Measurements from ENCODE around the gene DRG2.

DRG2 gene

GRCh38 chr17:18115517-18115916 lies 27.8 kb downstream of the DRG2 start:
- no peak for DNase-seq (ENCODE audit: low read depth in 1 of 2, low spot score in 1 of 2)

DNA sequence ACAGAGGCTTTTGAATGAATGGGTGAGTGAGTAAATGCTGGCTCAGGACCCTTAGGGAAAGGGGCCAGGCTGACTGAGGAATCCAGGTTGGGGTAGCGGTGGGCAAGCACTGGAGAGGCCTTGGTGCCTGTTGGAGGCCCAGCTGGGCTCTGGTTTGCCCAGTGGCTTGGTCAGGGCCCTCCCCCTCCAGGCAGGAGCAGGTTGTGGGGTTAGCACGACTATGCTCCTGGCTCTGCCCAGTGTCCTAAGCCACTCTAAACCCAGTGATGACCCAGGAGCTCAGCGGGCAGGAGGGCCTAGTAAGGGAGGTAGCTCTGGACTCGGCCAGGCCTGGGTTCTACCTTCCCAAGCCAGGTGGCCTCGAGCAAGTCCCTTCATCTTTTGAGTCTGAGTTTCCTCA lies 28.3 kb downstream of the DRG2 start:
- no peak for DNase-seq (ENCODE audit: low read depth in 1 of 2, low spot score in 1 of 2)

DNA sequence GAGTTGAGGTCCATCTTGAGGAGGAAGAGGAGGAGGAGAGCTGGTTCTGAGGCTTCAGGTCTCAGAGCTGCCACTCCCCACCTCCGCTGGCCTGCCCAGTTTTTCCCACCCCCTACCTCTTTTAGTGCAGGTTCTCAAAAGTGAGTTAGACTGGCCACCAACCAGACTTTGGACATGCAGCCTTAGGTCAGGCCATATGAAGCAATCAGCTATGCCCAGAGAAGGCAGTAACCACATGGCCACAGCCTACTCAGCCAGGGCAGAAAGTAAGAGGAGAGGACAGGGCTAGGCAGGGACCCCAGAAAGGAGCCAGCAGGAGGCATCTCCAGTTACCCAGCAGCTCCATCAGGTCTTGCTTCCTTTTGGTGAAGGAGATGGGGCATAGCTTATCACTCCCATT lies 29.8 kb downstream of the DRG2 start:
- no peak for DNase-seq (ENCODE audit: low read depth in 1 of 2, low spot score in 1 of 2)

DNA sequence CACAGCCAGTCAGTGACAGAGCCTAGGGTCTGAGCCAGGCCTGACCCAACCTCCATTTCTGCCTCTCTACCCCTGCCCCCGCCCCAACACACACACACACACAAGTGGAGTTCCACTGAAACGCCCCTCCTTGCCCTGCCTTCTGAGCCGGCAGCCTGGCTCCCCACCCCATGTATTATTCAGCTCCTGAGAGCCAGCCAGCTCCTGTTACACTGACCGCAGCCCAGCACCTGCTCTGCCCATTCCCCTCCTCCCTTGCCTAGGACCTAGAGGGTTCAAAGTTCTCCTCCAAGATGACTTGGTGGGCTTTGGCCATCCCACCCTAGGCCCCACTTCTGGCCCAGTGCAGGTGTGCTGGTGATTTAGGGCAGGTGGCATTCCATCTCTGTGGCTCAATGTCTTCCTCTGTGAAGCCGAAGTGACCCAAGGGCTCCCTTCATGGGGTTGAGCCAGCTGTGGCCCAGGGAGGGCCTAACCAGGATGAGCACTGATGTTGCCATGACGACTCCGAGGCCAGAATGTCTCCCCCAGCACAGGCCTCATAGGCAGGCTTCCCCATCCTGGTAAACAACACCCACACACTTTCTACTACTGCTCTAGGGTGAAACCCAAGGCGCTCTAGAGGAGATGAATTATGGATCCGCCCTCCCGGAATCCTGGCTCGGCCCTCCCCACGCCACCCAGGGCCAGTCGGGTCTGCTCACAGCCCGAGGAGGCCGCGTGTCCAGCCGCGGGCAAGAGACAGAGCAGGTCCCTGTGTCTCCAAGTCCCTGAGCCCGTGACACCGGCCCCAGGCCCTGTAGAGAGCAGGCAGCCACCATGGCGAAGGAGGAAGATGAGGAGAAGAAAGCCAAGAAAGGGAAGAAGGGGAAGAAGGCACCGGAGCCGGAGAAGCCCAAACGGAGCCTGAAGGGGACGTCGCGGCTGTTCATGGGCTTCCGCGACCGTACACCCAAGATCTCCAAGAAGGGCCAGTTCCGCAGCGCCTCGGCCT lies 30.5 kb downstream of the DRG2 start:
- no peak for DNase-seq (ENCODE audit: low read depth in 1 of 2, low spot score in 1 of 2)

DNA sequence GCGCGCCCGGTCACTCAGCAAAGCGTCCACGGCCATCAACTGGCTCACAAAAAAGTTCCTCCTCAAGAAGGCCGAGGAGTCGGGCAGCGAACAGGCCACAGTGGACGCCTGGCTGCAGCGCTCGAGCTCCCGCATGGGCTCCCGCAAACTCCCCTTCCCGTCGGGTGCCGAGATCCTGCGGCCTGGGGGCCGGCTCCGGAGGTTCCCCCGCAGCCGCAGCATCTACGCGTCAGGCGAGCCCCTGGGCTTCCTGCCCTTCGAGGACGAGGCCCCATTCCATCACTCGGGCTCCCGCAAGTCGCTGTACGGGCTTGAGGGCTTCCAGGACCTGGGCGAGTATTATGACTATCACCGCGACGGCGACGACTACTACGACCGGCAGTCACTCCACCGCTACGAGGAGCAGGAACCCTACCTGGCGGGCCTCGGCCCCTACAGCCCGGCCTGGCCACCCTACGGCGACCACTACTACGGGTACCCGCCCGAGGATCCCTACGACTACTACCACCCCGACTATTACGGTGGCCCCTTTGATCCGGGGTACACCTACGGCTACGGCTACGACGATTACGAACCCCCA lies 31.5 kb downstream of the DRG2 start:
- no peak for DNase-seq (ENCODE audit: low read depth in 1 of 2, low spot score in 1 of 2)

- DNase-seq (ENCODE audit: low read depth in 1 of 2, low spot score in 1 of 2), result no peak
Observed at GRCh38 chr17:18119938-18120337, 32.2 kb downstream of the DRG2 start.

DNA sequence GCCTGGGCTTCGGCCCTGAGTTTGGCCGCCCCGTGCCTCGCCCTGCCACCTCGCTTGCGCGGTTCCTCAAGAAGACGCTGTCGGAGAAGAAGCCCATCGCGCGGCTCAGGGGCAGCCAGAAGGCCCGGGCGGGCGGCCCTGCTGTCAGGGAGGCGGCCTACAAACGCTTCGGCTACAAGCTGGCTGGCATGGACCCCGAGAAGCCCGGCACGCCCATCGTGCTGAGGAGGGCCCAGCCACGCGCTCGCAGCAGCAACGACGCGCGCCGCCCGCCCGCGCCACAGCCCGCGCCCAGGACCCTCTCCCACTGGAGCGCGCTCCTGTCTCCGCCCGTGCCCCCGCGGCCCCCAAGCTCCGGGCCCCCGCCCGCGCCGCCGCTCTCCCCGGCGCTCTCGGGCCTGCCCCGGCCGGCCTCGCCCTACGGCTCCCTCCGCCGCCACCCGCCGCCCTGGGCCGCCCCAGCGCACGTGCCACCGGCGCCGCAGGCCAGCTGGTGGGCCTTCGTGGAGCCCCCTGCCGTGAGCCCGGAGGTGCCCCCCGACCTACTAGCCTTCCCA lies 32.8 kb downstream of the DRG2 start:
- DNase-seq (ENCODE audit: low read depth in 1 of 2, low spot score in 1 of 2), result no peak

DNA sequence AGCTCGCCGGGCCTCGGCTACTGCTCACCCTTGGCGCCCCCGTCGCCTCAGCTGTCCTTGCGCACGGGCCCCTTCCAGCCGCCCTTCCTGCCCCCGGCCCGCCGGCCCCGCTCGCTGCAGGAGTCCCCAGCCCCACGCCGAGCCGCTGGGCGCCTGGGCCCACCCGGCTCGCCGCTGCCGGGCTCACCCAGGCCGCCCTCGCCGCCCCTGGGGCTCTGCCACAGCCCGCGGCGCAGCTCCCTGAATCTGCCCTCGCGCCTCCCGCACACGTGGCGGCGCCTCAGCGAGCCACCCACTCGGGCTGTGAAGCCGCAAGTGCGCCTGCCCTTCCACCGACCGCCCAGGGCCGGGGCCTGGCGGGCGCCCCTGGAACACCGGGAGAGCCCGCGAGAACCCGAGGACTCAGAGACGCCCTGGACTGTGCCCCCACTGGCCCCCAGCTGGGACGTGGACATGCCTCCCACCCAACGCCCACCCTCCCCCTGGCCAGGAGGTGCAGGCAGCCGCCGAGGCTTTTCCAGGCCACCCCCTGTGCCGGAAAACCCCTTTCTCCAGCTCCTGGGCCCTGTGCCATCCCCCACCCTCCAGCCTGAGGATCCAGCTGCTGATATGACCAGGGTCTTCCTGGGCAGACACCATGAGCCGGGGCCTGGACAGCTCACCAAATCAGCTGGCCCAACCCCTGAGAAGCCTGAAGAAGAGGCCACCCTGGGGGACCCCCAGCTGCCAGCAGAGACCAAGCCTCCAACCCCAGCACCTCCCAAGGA lies 33.6 kb downstream of the DRG2 start:
- no peak for DNase-seq (ENCODE audit: low read depth in 1 of 2, low spot score in 1 of 2)

DNA sequence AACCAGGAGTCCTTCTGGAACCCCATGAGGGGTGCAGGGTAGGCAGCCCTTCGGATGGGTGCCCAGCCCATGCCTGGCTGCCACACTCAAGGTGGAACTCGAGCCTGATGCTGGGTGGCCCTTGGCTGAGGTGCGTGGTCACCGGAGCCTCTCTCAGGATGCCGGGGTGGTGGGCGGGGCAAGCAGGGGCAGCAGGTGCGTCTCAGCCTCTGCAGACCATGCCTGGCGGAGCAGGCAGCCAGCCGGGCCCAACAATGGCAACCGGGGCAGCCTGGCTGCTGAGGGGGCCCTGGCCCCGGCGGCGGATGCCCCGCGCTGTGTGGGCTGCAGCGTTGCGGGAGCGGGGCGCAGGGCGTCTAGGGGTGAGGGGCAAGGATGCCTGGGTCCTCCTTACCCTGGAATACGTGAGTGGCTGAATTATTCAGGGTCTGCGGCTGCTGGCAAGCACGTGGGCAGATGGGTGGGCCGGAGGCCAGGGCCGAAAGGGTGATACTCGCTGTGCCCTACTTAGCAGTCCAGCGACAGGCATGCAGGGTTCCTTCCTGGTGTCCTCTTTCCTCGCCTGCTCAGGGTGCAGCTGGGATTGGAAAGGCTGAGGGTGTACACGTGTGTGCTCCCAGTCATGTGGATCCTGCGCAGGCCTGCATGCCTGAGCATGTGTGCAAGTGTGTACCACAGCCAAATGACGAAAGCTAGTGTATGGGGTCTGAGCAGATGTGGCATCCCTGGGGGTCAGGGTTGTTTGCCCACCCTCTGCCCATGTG lies 35.4 kb downstream of the DRG2 start:
- no peak for DNase-seq (ENCODE audit: low read depth in 1 of 2, low spot score in 1 of 2)

DNA sequence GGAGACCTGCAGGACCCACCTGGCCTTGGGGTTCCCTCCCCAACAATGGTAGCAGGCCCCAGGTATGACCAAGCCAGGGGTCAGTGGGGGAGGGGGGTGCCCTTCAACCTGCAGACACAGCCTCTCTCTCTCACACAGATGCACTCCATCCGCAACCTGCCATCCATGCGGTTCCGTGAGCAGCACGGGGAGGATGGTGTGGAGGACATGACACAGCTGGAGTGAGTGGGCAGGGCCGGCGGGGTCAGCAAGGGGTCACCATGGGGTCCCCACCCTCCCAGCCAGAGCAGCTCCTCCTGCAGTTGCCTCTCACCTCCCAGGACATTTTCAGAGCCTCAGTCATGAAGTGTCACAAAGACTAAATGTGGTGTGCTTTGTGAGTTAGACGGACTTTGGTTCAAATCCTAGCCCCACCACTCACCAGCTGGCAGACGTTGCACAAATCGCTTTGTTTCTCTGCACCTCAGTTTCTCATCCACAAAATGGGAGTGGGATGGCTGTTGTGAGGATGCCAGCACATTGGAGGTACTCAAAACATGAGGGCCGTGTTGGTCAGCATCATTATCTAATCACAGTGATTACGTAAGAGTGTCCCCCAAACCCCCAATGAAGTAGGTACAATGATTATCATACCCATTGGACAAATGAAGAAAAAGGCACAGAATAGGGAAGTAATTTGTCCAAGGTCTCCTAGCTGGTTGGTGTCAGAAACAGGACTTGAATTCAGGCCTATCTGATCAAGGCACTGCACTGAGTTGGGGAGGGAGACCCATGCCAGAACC lies 36.8 kb downstream of the DRG2 start:
- no peak for DNase-seq (ENCODE audit: low read depth in 1 of 2, low spot score in 1 of 2)

DNA sequence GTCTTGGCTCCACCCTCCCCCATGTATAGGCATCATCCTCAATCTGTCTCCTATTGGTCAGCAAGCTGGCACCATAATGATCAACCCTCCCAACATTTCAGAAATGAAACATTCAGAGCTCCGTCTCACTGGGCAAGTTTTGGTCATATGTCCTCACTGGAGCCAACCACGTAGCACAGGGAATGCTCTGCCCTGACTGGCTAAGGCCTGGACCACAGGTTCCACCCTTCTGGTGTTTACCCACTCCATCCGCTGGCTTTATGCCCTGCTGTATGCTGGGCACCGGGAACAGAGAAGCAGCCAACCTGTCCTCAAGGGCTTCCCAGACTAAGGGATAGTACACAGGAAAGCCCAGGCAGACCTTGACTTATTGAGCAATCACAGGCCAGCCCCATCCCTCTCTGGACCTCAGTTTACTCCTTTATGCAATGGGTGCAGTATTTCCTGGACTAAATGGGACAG lies 41.3 kb downstream of the DRG2 start:
- no peak for DNase-seq (ENCODE audit: low read depth in 1 of 2, low spot score in 1 of 2)

DNA sequence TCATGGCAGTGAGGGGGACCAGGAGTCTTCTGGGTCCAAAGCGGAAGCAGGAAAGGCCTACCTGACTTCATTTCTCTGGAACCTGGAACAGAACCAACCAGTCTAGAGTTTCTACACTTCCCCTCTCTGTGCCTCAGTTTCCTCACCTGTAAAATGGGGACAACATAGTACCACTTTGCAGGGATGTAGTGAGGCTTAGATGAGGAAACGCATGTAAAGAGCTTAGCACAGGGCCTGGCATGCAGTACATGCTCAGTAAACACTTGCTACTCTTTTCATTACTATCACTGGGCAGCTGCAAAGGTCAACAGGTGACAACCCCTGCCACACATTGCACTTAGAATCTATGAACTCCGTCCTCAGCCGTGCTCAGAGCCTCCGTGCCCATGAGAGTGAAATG lies 45.0 kb downstream of the DRG2 start:
- no peak for DNase-seq (ENCODE audit: low read depth in 1 of 2, low spot score in 1 of 2)

- no peak for DNase-seq (ENCODE audit: low read depth in 1 of 2, low spot score in 1 of 2)
Observed at GRCh38 chr17:18136357-18136756, 48.6 kb downstream of the DRG2 start.

GRCh38 chr17:18138065-18138749 lies 50.5 kb downstream of the DRG2 start:
- DNase-seq (ENCODE audit: low read depth in 1 of 2, low spot score in 1 of 2), result no peak

GRCh38 chr17:18139092-18139491 lies 51.3 kb downstream of the DRG2 start:
- no peak for DNase-seq (ENCODE audit: low read depth in 1 of 2, low spot score in 1 of 2)

DNA sequence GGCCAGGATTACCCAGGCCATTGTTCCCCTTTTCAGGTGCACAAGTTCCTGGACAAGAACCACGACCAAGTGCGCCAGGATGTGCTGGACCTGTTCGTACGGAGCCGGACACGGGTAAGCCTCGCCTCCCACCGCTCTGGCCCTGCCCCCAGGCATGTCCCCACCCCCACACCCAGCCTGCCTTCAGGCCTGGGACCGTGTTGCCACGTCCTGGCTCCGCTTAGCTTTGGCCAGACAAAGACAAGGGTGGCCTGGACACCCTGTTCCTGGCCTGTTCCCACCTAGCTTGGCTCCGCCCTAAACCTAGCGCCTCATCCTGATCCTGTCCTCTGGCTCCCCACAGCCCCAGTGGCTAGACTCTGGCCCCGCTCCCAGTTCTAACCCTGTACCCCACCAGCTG lies 51.8 kb downstream of the DRG2 start:
- DNase-seq (ENCODE audit: low read depth in 1 of 2, low spot score in 1 of 2), result no peak

- no peak for DNase-seq (ENCODE audit: low read depth in 1 of 2, low spot score in 1 of 2)
Observed at GRCh38 chr17:18139949-18140348, 52.2 kb downstream of the DRG2 start.

DNA sequence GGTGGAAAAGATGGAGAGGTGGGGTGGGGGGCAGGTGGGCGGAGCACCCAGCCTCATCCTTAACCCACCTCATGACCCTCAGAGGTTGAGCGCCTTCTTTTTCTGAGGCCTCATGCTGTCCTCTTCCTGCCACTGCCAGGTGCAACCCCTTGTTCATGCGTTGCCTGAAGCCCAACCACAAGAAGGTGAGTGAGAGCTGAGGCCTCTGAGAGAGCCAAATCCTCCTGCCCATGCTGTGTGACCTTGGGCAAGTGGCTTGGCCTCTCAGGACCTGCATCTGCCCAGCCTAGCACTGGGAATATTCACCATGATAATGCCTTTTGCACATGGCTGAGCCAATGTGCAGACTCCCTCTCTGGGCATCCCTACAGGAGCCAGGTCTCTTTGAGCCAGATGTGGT lies 52.9 kb downstream of the DRG2 start:
- DNase-seq (ENCODE audit: low read depth in 1 of 2, low spot score in 1 of 2), result no peak

DNA sequence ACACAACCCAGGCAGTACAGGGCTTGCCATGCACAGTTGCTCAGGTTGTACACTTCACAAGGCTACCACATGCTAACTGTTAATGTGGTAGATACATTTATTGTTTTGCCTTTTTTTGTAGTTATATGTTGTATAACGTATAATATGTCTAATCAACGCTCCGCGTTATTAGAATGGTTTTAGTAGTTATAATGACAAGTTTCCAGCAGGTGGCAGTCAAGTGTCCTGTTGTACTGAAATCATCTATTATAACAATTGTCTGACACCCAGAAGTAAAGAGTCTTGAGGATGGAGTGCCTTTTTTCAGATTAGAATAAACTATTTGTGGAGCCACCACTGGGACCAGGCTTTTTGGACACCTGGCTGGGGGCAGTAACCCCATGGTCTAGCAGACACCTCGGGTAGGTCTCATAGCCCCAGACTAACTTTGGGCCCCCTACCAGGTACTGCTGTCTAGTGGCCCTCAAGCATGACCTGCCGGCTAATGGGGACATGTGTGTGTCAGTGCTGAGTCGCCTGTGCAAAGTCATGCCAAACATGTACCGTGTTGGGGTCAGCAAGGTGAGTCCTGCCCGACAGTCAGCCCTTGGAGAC lies 53.6 kb downstream of the DRG2 start:
- DNase-seq (ENCODE audit: low read depth in 1 of 2, low spot score in 1 of 2), result no peak
